Measurements from ENCODE around the gene NINL. TPM values are rescaled to one million over a fixed set of nuclear protein-coding genes. Genes with fewer than 3 reads are reported as not detected.

Gene NINL
- total and polyA plus RNA-seq, 10 donors = 3.1 to 16.1 (median 8.1) TPM

- intact Hi-C loops (cut with DNase I; ENCODE audit: low total_unique reads) = no loop called here
- peaks cover 4 to 39% (median 26%) of the 10 kb centered on the region in 6 donors for H3K4me1 ChIP-seq
- DNase-seq = no peak
- no peaks in the 10 kb centered on the region for H3K27me3 ChIP-seq (replicated peaks in 1 of 7)
- TF ChIP-seq POLR2A (IDR thresholded peaks at IDR 0.05) (no peak), CTCF (IDR thresholded peaks at IDR 0.05 in 8 of 11, conservative IDR thresholded peaks at IDR 0.05 in 3 of 11) (no peak), POLR2AphosphoS5 (IDR thresholded peaks at IDR 0.05) (no peak)
- H3K4me3 ChIP-seq = no peak overlapping the region
- H3K9me3 ChIP-seq = no peaks in the 10 kb centered on the region
- H3K27ac ChIP-seq = peak overlapping the region in 2 of 8 donors; percentile 8 to 41
- H3K36me3 ChIP-seq = peaks cover 0 to 31% (median 2%) of the 10 kb centered on the region in 6 donors
- WGBS, 5 donors = 18 to 40% (median 32%) methylated on average over 9 of the region's 9 CpGs
Measured at GRCh38 chr20:25486377-25486776, 99.0 kb downstream of the NINL start.

GRCh38 chr20:25485872-25486271, 99.5 kb downstream of the NINL start:
- no peak for DNase-seq
- H3K27ac ChIP-seq = peak overlapping the region in 2 of 8 donors; percentile 32 to 41

GRCh38 chr20:25484911-25485511, 100.3 kb downstream of the NINL start:
- no peak for DNase-seq
- H3K4me3 ChIP-seq = no peak overlapping the region
- intact Hi-C loops (cut with DNase I; ENCODE audit: low total_unique reads) = no loop called here
- WGBS, 5 donors = 21 to 32% (median 30%) methylated on average over 12 of the region's 12 CpGs
- peak overlapping the region in 3 of 8 donors; percentile 7 to 50 (median 41) for H3K27ac ChIP-seq
- no peaks in the 10 kb centered on the region for H3K9me3 ChIP-seq
- peaks cover 4 to 39% (median 26%) of the 10 kb centered on the region in 6 donors for H3K4me1 ChIP-seq
- TF ChIP-seq POLR2A (IDR thresholded peaks at IDR 0.05) (no peak), CTCF (IDR thresholded peaks at IDR 0.05 in 8 of 11, conservative IDR thresholded peaks at IDR 0.05 in 3 of 11) (no peak), POLR2AphosphoS5 (IDR thresholded peaks at IDR 0.05) (peak in 2 of 3 donors; percentile 29)
- peaks cover 0 to 34% (median 2%) of the 10 kb centered on the region in 6 donors for H3K36me3 ChIP-seq
- H3K27me3 ChIP-seq (replicated peaks in 1 of 7) = no peaks in the 10 kb centered on the region

More at GRCh38 chr20:25485872-25486271, 99.5 kb downstream of the NINL start:
- peaks cover 0 to 32% (median 2%) of the 10 kb centered on the region in 6 donors for H3K36me3 ChIP-seq
- H3K9me3 ChIP-seq = no peaks in the 10 kb centered on the region
- intact Hi-C loops (cut with DNase I; ENCODE audit: low total_unique reads) = no loop called here
- peaks cover 4 to 39% (median 26%) of the 10 kb centered on the region in 6 donors for H3K4me1 ChIP-seq
- TF ChIP-seq POLR2AphosphoS5 (IDR thresholded peaks at IDR 0.05) (no peak), CTCF (IDR thresholded peaks at IDR 0.05 in 8 of 11, conservative IDR thresholded peaks at IDR 0.05 in 3 of 11) (no peak), POLR2A (IDR thresholded peaks at IDR 0.05) (no peak)
- H3K4me3 ChIP-seq = no peak overlapping the region
- no peaks in the 10 kb centered on the region for H3K27me3 ChIP-seq (replicated peaks in 1 of 7)
- WGBS, 5 donors = 45 to 56% (median 54%) methylated on average over 2 of the region's 2 CpGs

- no peak for DNase-seq
- Histone ChIP-seq H3K36me3 (peaks cover 0 to 34% (median 2%) of the 10 kb centered on the region in 6 donors), H3K4me3 (no peak overlapping the region), H3K4me1 (peaks cover 4 to 39% (median 26%) of the 10 kb centered on the region in 6 donors), H3K27me3 (replicated peaks in 1 of 7) (no peaks in the 10 kb centered on the region), H3K27ac (peak overlapping the region in 2 of 8 donors; percentile 41 to 50), H3K9me3 (no peaks in the 10 kb centered on the region)
- no peak for TF ChIP-seq CTCF (IDR thresholded peaks at IDR 0.05 in 8 of 11, conservative IDR thresholded peaks at IDR 0.05 in 3 of 11)
- no peak for TF ChIP-seq POLR2A (IDR thresholded peaks at IDR 0.05)
- no peak for TF ChIP-seq POLR2AphosphoS5 (IDR thresholded peaks at IDR 0.05)
- WGBS, 5 donors = 74 to 88% (median 86%) methylated on average over 9 of the region's 9 CpGs
- intact Hi-C loops (cut with DNase I; ENCODE audit: low total_unique reads) = no loop called here
Measured at GRCh38 chr20:25484224-25484846, 101.0 kb downstream of the NINL start.

Measured in spleen (tissue), 11 donors.